Mammary epithelial cell (primary cell): ENCODE measurements around the gene CDH20.

ENCODE experiments used
- EZH2 ChIP-seq: IDR thresholded peaks from 2 replicates; pipeline ENCODE4 v1.6.1; 2012; ENCODE audit warnings: low read length, inconsistent platforms, borderline replicate concordance
- TF ChIP-seq, protein P1 (sequence below), 2 donors: IDR thresholded peaks in 1 of 2; conservative IDR thresholded peaks in 1 of 2; 2 replicates each; pipeline ENCODE4 v1.5.1; 2011 to 2012; ENCODE audit warnings: inconsistent platforms in 2 of 2, low read length in 2 of 2, mild to moderate bottlenecking in 2 of 2, control low read depth in 1 of 2, low read depth in 1 of 2; ENCODE audit not compliant: insufficient read depth in 1 of 2; ENCODE audit errors: extremely low read depth in 1 of 2

DNA sequence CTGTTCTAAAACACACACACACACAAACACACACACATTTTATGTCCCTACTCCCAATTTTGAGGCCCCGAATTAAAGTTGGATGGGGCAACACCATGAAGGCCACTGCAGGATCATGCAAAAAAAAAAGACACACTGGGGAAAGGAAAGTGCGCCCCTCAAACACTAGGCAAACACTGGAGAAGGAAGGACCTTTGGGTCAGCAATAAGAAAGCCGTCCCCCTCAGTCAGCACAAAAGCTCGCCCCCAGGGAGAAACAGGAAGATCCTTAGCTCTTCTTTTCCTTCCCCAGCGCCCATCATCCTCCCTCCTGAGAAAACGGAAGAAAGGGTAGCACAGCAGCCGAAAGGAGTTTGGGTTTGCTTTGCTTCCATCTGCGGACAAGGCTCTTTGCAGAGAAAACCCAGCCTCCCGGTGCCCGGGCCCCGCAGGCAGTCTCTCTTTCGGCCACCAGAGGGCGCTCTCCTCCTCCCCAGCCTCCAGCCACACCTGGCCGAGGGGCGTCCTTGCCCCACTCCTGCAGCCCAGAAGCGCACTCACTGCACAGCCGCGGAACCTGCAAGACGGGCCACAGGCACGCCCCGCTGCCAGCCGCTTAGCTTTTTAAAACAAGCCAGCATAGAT is 248.5 kb downstream of the CDH20 start:
- TF ChIP-seq, protein P1, sequence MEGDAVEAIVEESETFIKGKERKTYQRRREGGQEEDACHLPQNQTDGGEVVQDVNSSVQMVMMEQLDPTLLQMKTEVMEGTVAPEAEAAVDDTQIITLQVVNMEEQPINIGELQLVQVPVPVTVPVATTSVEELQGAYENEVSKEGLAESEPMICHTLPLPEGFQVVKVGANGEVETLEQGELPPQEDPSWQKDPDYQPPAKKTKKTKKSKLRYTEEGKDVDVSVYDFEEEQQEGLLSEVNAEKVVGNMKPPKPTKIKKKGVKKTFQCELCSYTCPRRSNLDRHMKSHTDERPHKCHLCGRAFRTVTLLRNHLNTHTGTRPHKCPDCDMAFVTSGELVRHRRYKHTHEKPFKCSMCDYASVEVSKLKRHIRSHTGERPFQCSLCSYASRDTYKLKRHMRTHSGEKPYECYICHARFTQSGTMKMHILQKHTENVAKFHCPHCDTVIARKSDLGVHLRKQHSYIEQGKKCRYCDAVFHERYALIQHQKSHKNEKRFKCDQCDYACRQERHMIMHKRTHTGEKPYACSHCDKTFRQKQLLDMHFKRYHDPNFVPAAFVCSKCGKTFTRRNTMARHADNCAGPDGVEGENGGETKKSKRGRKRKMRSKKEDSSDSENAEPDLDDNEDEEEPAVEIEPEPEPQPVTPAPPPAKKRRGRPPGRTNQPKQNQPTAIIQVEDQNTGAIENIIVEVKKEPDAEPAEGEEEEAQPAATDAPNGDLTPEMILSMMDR (conservative IDR thresholded peaks at IDR 0.05 in 1 of 2, IDR thresholded peaks at IDR 0.05 in 1 of 2; ENCODE audit: extremely low read depth in 1 of 2, insufficient read depth in 1 of 2, low read depth in 1 of 2, low read length in 2 of 2): peak; percentile 85 to 98
- TF ChIP-seq EZH2: no peak
